ENCODE data around the gene VPREB1. TPM values are rescaled to one million over a fixed set of nuclear protein-coding genes. Genes with fewer than 3 reads are reported as not detected.

Gene VPREB1
- total and polyA plus RNA-seq, 2 of the 4 experiments (the other 2 are of a cell fraction): not detected

GRCh38 chr22:22195265-22196017 lies 49.1 kb upstream of the VPREB1 start:
- dilution Hi-C loops (cut with HindIII; ENCODE audit: low sequenced_read_pairs, unreplicated experiment) (no loop called here), in situ Hi-C loops (cut with MboI; ENCODE audit: low sequenced_read_pairs) (no loop called here), intact Hi-C loops (cut with micrococcal nuclease) (loop anchor here (1.0 kb wide), 1 partner anchor 165 kb away; no protein-coding TSS in a partner anchor)
- no peak overlapping the region for H4K91ac ChIP-seq (ENCODE audit: insufficient read depth, low read depth, low read length)
- H3K27ac ChIP-seq (ENCODE audit: insufficient read depth, low read length): no peak overlapping the region
- peaks cover 33% of the 10 kb centered on the region for H3K27me3 ChIP-seq (ENCODE audit: control insufficient read depth, insufficient read depth, low read length)
- no peak overlapping the region for H2AFZ ChIP-seq (replicated peaks; ENCODE audit: low read length, poor library complexity)
- no peak overlapping the region for H2BK15ac ChIP-seq (ENCODE audit: low read depth, low read length)
- H2BK20ac ChIP-seq (ENCODE audit: low read depth, low read length): no peak overlapping the region
- no peaks in the 10 kb centered on the region for H3K9me3 ChIP-seq (ENCODE audit: control insufficient read depth, insufficient read depth, low read length)
- ChIA-PET POLR2A (ENCODE audit: unreplicated experiment) (no interaction called here), CTCF (interaction anchor here (0.8 kb wide), 2 partner anchors 12 to 23 kb away, joined by 3 read pairs; no protein-coding TSS in a partner anchor)
- no peak overlapping the region for H3K14ac ChIP-seq (replicated peaks; ENCODE audit: low read depth, low read length)
- H4K5ac ChIP-seq (ENCODE audit: low read depth, low read length): no peak overlapping the region
- H3K9me1 ChIP-seq (ENCODE audit: insufficient read depth, low read length): no peaks in the 10 kb centered on the region
- H3K4me2 ChIP-seq (ENCODE audit: low read depth, low read length): no peak overlapping the region
- no peaks in the 10 kb centered on the region for H3K36me3 ChIP-seq (ENCODE audit: control insufficient read depth, insufficient read depth, low read length)
- H2AK5ac ChIP-seq (ENCODE audit: low read depth, low read length): no peak overlapping the region
- no peak overlapping the region for H3K4ac ChIP-seq (ENCODE audit: low read depth, low read length)
- no peaks in the 10 kb centered on the region for H3K79me1 ChIP-seq (ENCODE audit: low read depth in 1 of 2, low read length in 2 of 2)
- H2BK5ac ChIP-seq (ENCODE audit: low read depth, low read length, poor library complexity, severe bottlenecking): no peak overlapping the region
- H3K4me1 ChIP-seq (ENCODE audit: control insufficient read depth, insufficient read depth, low read length): no peaks in the 10 kb centered on the region
- ATAC-seq (ENCODE audit: low read depth) (peak; percentile 24; the same call in 1 of the 2 replicates), DNase-seq (peak; percentile 37)
- WGBS, 2 experiments (ENCODE audit: extremely low coverage in 2 of 2, insufficient read length in 1 of 2): 80% methylated on average over 2 of the region's 7 CpGs; no CpG with 5 or more reads in 1 of the 2 experiments
- H3K23ac ChIP-seq (ENCODE audit: low read depth, low read length): no peak overlapping the region
- H3K56ac ChIP-seq (ENCODE audit: extremely low read depth, insufficient read depth, low read length): no peak overlapping the region
- H2BK120ac ChIP-seq (ENCODE audit: low read depth, low read length): no peak overlapping the region
- H3K9ac ChIP-seq (ENCODE audit: low read depth, low read length): no peak overlapping the region
- no peak overlapping the region for H3K18ac ChIP-seq (ENCODE audit: low read depth, low read length)
- peak; percentile 55 for TF ChIP-seq SMC3 (IDR thresholded peaks at IDR 0.05; ENCODE audit: low read depth, low read length)
- peak; percentile 58 for TF ChIP-seq CTCF (conservative IDR thresholded peaks at IDR 0.05; ENCODE audit: low read depth, low read length)
- no peak for TF ChIP-seq MAZ (IDR thresholded peaks at IDR 0.05; ENCODE audit: borderline replicate concordance, low read depth, low read length)
- peak; percentile 35; the same call in 1 of the 2 replicates for TF ChIP-seq CEBPB (IDR thresholded peaks at IDR 0.05; ENCODE audit: low read depth, low read length)
- no peak for TF ChIP-seq RCOR1 (IDR thresholded peaks at IDR 0.05; ENCODE audit: insufficient replicate concordance, low read length)
- no peak for TF ChIP-seq FOS (IDR thresholded peaks at IDR 0.05; ENCODE audit: low read depth, low read length)
- TF ChIP-seq NFE2L2 (IDR thresholded peaks at IDR 0.05; ENCODE audit: low read depth, low read length): no peak
- TF ChIP-seq MAFK (IDR thresholded peaks at IDR 0.05; ENCODE audit: low read depth, low read length): peak; percentile 89
- peak; percentile 59 for TF ChIP-seq RAD21 (IDR thresholded peaks at IDR 0.05; ENCODE audit: low read length)
- no peak overlapping the region for H2AK9ac ChIP-seq (replicated peaks; ENCODE audit: low read depth, low read length, poor library complexity)
- H4K8ac ChIP-seq (ENCODE audit: low read depth in 2 of 2, low read length in 2 of 2): no peak overlapping the region
- no TSS peak for BruUV-seq (replicated peaks)
- no peaks in the 10 kb centered on the region for H4K20me1 ChIP-seq (ENCODE audit: insufficient read depth, low read length)
- H3K4me3 ChIP-seq (ENCODE audit: insufficient read depth, low read depth, low read length): no peak overlapping the region
